ENCODE measurements around the gene LIPC.

Gene LIPC

GRCh38 chr15:58462547-58462946, 30.8 kb downstream of the LIPC start:
- H3K4me3 ChIP-seq (ENCODE audit: low read depth, low read length) = no peak overlapping the region
- POLR2A ChIA-PET = no interaction called here
- CTCF ChIA-PET = no interaction called here
- DNase-seq (ENCODE audit: low read depth, low spot score) = no peak
- no peak for TF ChIP-seq CTCF (IDR thresholded peaks at IDR 0.05; ENCODE audit: insufficient read depth, low read length, missing control alignments)

- ChIA-PET POLR2A (no interaction called here), CTCF (interaction anchor here (1.0 kb wide), 1 partner anchor 16 kb away, joined by 6 read pairs; no protein-coding TSS in a partner anchor)
- no peak for TF ChIP-seq CTCF (IDR thresholded peaks at IDR 0.05; ENCODE audit: insufficient read depth, low read length, missing control alignments)
- no peak overlapping the region for H3K4me3 ChIP-seq (ENCODE audit: low read depth, low read length)
- DNase-seq (ENCODE audit: low read depth, low spot score) = no peak
Measured at GRCh38 chr15:58462973-58463663, 31.3 kb downstream of the LIPC start.

- DNase-seq (ENCODE audit: low read depth, low spot score) = no peak
- CTCF ChIA-PET = interaction anchor here (1.0 kb wide), 1 partner anchor 17 kb away, joined by 6 read pairs; no protein-coding TSS in a partner anchor
- POLR2A ChIA-PET = no interaction called here
- H3K4me3 ChIP-seq (ENCODE audit: low read depth, low read length) = no peak overlapping the region
- TF ChIP-seq CTCF (IDR thresholded peaks at IDR 0.05; ENCODE audit: insufficient read depth, low read length, missing control alignments) = no peak
Measured at GRCh38 chr15:58463815-58464650, 32.2 kb downstream of the LIPC start.

- CTCF ChIA-PET = no interaction called here
- TF ChIP-seq CTCF (IDR thresholded peaks at IDR 0.05; ENCODE audit: insufficient read depth, low read length, missing control alignments) = no peak
- no peak for DNase-seq (ENCODE audit: low read depth, low spot score)
- H3K4me3 ChIP-seq (ENCODE audit: low read depth, low read length) = no peak overlapping the region
- POLR2A ChIA-PET = no interaction called here
Measured at GRCh38 chr15:58465070-58465469, 33.3 kb downstream of the LIPC start.

GRCh38 chr15:58465866-58466517, 34.2 kb downstream of the LIPC start:
- POLR2A ChIA-PET = no interaction called here

More at GRCh38 chr15:58465866-58466517, 34.2 kb downstream of the LIPC start:
- DNase-seq (ENCODE audit: low read depth, low spot score) = no peak
- CTCF ChIA-PET = no interaction called here
- H3K4me3 ChIP-seq (ENCODE audit: low read depth, low read length) = no peak overlapping the region
- no peak for TF ChIP-seq CTCF (IDR thresholded peaks at IDR 0.05; ENCODE audit: insufficient read depth, low read length, missing control alignments)

All from AG04449 (cell line).